Measurements from ENCODE around the gene FHAD1. TPM values are rescaled to one million over a fixed set of nuclear protein-coding genes. Genes with fewer than 3 reads are reported as not detected.

FHAD1 gene
- total RNA-seq, 1 experiment from 2014 or later, result not detected

GRCh38 chr1:15277933-15278332 is 30.9 kb downstream of the FHAD1 start:
- intact Hi-C loops (cut with micrococcal nuclease), result no loop called here
- Mint-ChIP-seq H3K27ac (ENCODE audit: low read depth, unreplicated experiment) (no peak overlapping the region), H3K27me3 (ENCODE audit: insufficient read depth, unreplicated experiment) (peaks cover 12% of the 10 kb centered on the region), H3K9me3 (ENCODE audit: unreplicated experiment) (no peaks in the 10 kb centered on the region), H3K36me3 (ENCODE audit: insufficient read depth, unreplicated experiment) (no peaks in the 10 kb centered on the region), H3K4me1 (ENCODE audit: insufficient read depth, unreplicated experiment) (peaks cover 4% of the 10 kb centered on the region), H3K4me3 (ENCODE audit: unreplicated experiment) (no peak overlapping the region)
- ChIA-PET CTCF (interaction anchor here (0.5 to 0.9 kb wide), 2 partner anchors 26 to 97 kb away, joined by 3 read pairs; no protein-coding TSS in a partner anchor), POLR2A (no interaction called here)
- no peak for TF ChIP-seq CTCF (IDR thresholded peaks at IDR 0.05; ENCODE audit: unreplicated experiment)
- BruUV-seq (replicated peaks), result no TSS peak
- no peak for DNase-seq (ENCODE audit: unreplicated experiment)

GRCh38 chr1:15279576-15280230 is 32.7 kb downstream of the FHAD1 start:
- Mint-ChIP-seq H3K4me3 (ENCODE audit: unreplicated experiment) (no peak overlapping the region), H3K9me3 (ENCODE audit: unreplicated experiment) (no peaks in the 10 kb centered on the region), H3K36me3 (ENCODE audit: insufficient read depth, unreplicated experiment) (no peaks in the 10 kb centered on the region), H3K27ac (ENCODE audit: low read depth, unreplicated experiment) (no peak overlapping the region), H3K4me1 (ENCODE audit: insufficient read depth, unreplicated experiment) (peaks cover 18% of the 10 kb centered on the region), H3K27me3 (ENCODE audit: insufficient read depth, unreplicated experiment) (peaks cover 12% of the 10 kb centered on the region)
- intact Hi-C loops (cut with micrococcal nuclease), result no loop called here
- BruUV-seq (replicated peaks), result no TSS peak
- TF ChIP-seq CTCF (IDR thresholded peaks at IDR 0.05; ENCODE audit: unreplicated experiment), result no peak
- DNase-seq (ENCODE audit: unreplicated experiment), result no peak
- ChIA-PET POLR2A (interaction anchor here (0.6 to 1.3 kb wide), 4 partner anchors 9 to 852 kb away, joined by 3 to 4 read pairs (median 4); partner anchors contain the start of gene TMEM51), CTCF (interaction anchor here (0.6 to 4.9 kb wide), 3 partner anchors 25 to 151 kb away, joined by 3 to 25 read pairs (median 5); no protein-coding TSS in a partner anchor)

GRCh38 chr1:15280416-15280815 is 33.4 kb downstream of the FHAD1 start:
- CTCF ChIA-PET, result interaction anchor here (1.0 to 4.9 kb wide), 3 partner anchors 25 to 152 kb away, joined by 3 to 25 read pairs (median 5); no protein-coding TSS in a partner anchor
- intact Hi-C loops (cut with micrococcal nuclease), result no loop called here

More at GRCh38 chr1:15280416-15280815, 33.4 kb downstream of the FHAD1 start:
- POLR2A ChIA-PET, result interaction anchor here (0.6 to 1.3 kb wide), 3 partner anchors 10 to 129 kb away, joined by 3 to 4 read pairs (median 3); partner anchors contain the start of gene TMEM51
- Mint-ChIP-seq H3K4me1 (ENCODE audit: insufficient read depth, unreplicated experiment) (peaks cover 21% of the 10 kb centered on the region), H3K4me3 (ENCODE audit: unreplicated experiment) (no peak overlapping the region), H3K27me3 (ENCODE audit: insufficient read depth, unreplicated experiment) (peaks cover 7% of the 10 kb centered on the region), H3K36me3 (ENCODE audit: insufficient read depth, unreplicated experiment) (no peaks in the 10 kb centered on the region), H3K9me3 (ENCODE audit: unreplicated experiment) (no peaks in the 10 kb centered on the region), H3K27ac (ENCODE audit: low read depth, unreplicated experiment) (no peak overlapping the region)
- no TSS peak for BruUV-seq (replicated peaks)
- no peak for TF ChIP-seq CTCF (IDR thresholded peaks at IDR 0.05; ENCODE audit: unreplicated experiment)
- DNase-seq (ENCODE audit: unreplicated experiment), result no peak

Measured in MCF 10A (cell line).